Keratinocyte (primary cell): Measurements from ENCODE around the gene JCAD.
"Not testable (repeated sequence)": the region's sequence is repeated elsewhere in the genome, so short reads cannot be mapped to it uniquely, and the experiment has no call there.

Experiments
- CTCF ChIP-seq, 3 experiments: IDR thresholded peaks in 1 of 3; conservative IDR thresholded peaks in 1 of 3; optimal IDR thresholded peaks in 1 of 3; 2 replicates in 2 of 3; 3 replicates in 1 of 3; pipeline versions ENCODE3 to v1.5.1; 2011; ENCODE audit warnings: low read length in 3 of 3, mild to moderate bottlenecking in 3 of 3, moderate library complexity in 2 of 3, control low read depth in 1 of 3, inconsistent platforms in 1 of 3; ENCODE audit not compliant: insufficient read depth in 2 of 3; ENCODE audit errors: extremely low read depth in 1 of 3
- EZH2 ChIP-seq: IDR thresholded peaks from one replicate; pipeline ENCODE4 v1.6.1; 2012; ENCODE audit warnings: inconsistent platforms, mild to moderate bottlenecking, low read length, moderate library complexity

- not testable (repeated sequence) for TF ChIP-seq CTCF (optimal IDR thresholded peaks at IDR 0.05 in 1 of 3, IDR thresholded peaks at IDR 0.05 in 1 of 3, conservative IDR thresholded peaks at IDR 0.05 in 1 of 3; ENCODE audit: extremely low read depth in 1 of 3, insufficient read depth in 2 of 3, low read length in 3 of 3); EZH2
Measured at GRCh38 chr10:30005116-30005515, 54.3 kb downstream of the JCAD start.
